GM23338 (cell line): ENCODE data around the gene EIF3A. TPM values are rescaled to one million over a fixed set of nuclear protein-coding genes. Genes with fewer than 3 reads are reported as not detected.

Experiments
- ATAC-seq: fragments of 200-7000 bp; cut with Tn5 transposase; 3 replicates; pipeline ENCODE4 v1.9.1; 2020
- DNase-seq: peaks from one replicate; pipeline ENCODE4 v3.0.0-alpha.2; 2015; ENCODE audit warnings: low spot score
- H2AFZ ChIP-seq: fragments of 200-600 bp; sonication (generic); 2 replicates; pipeline ENCODE4 v1.8.0; 2016; ENCODE audit warnings: antibody characterized with exemption, mild to moderate bottlenecking, moderate library complexity
- H3F3A ChIP-seq: fragments of 200-600 bp; sonication (generic); replicated peaks from 2 replicates; pipeline ENCODE4 v1.8.0; 2017; ENCODE audit warnings: antibody characterized with exemption, mixed run types, low read depth
- H3K27ac ChIP-seq: fragments of 200-600 bp; sonication (generic); 2 replicates; pipeline ENCODE4 v1.6.1; 2016; ENCODE audit warnings: low read depth
- H3K27me3 ChIP-seq: fragments of 200-600 bp; sonication (generic); 2 replicates; pipeline ENCODE4 v1.8.0; 2016; ENCODE audit warnings: mild to moderate bottlenecking, mixed run types, moderate library complexity; ENCODE audit not compliant: insufficient read depth
- H3K36me3 ChIP-seq: fragments of 200-600 bp; sonication (generic); 2 replicates; pipeline ENCODE4 v1.8.0; 2016; ENCODE audit warnings: mild to moderate bottlenecking; ENCODE audit not compliant: insufficient read depth
- H3K4me1 ChIP-seq: fragments of 200-600 bp; sonication (generic); 2 replicates; pipeline ENCODE4 v1.8.0; 2016; ENCODE audit warnings: mild to moderate bottlenecking, moderate library complexity; ENCODE audit not compliant: insufficient read depth
- H3K4me2 ChIP-seq: fragments of 200-600 bp; sonication (generic); 2 replicates; pipeline ENCODE4 v1.7.1; 2017; ENCODE audit warnings: mixed run types
- H3K4me3 ChIP-seq: fragments of 200-600 bp; sonication (generic); 2 replicates; pipeline ENCODE4 v1.6.1; 2016; ENCODE audit warnings: mixed run types
- H3K79me2 ChIP-seq: fragments of 200-600 bp; sonication (generic); replicated peaks from 2 replicates; pipeline ENCODE4 v1.8.0; 2017; ENCODE audit warnings: mild to moderate bottlenecking; ENCODE audit not compliant: insufficient read depth
- H3K9me2 ChIP-seq: fragments of 200-600 bp; sonication (generic); 2 replicates; pipeline ENCODE4 v1.8.0; 2017; ENCODE audit not compliant: insufficient read depth
- H4K20me1 ChIP-seq: fragments of 200-600 bp; sonication (generic); replicated peaks from 2 replicates; pipeline ENCODE4 v1.8.0; 2017; ENCODE audit warnings: mild to moderate bottlenecking; ENCODE audit not compliant: insufficient read depth
- H3K27ac Mint-ChIP-seq: 2 replicates; pipeline ENCODE4 v1.8.0; 2020; ENCODE audit warnings: inconsistent platforms, mild to moderate bottlenecking, moderate library complexity, mixed read lengths
- H3K27me3 Mint-ChIP-seq: 3 replicates; pipeline ENCODE4 v1.8.0; 2022; ENCODE audit warnings: low read depth, mild to moderate bottlenecking, moderate library complexity, mixed read lengths, inconsistent platforms; ENCODE audit not compliant: insufficient read depth, poor library complexity
- H3K36me3 Mint-ChIP-seq: 3 replicates; pipeline ENCODE4 v1.8.0; 2021; ENCODE audit warnings: low read depth, mild to moderate bottlenecking, inconsistent platforms, moderate library complexity, mixed read lengths
- H3K4me1 Mint-ChIP-seq: 3 replicates; pipeline ENCODE4 v1.8.0; 2020; ENCODE audit warnings: mild to moderate bottlenecking, inconsistent platforms, mixed read lengths
- H3K4me3 Mint-ChIP-seq: 3 replicates; pipeline ENCODE4 v1.8.0; 2021; ENCODE audit warnings: moderate library complexity, mild to moderate bottlenecking, inconsistent platforms, mixed read lengths
- H3K9me3 Mint-ChIP-seq: 3 replicates; pipeline ENCODE4 v1.8.0; 2020; ENCODE audit warnings: moderate library complexity, mild to moderate bottlenecking, inconsistent platforms, mixed read lengths
- CREB1 ChIP-seq: fragments of 250-450 bp; sonication (Bioruptor Pico); IDR thresholded peaks from 2 replicates; pipeline ENCODE4 v1.5.0; 2020; ENCODE audit warnings: low read depth, mild to moderate bottlenecking, moderate library complexity
- CTCF ChIP-seq, 2 experiments: fragments of 200-600 bp in 1 of 2; sonication (generic) in 1 of 2; conservative IDR thresholded peaks; 2 replicates each; pipeline versions ENCODE4 v1.5.1 to v1.6.1; 2016 to 2017; ENCODE audit warnings: antibody characterized with exemption in 2 of 2, low read depth in 2 of 2, mild to moderate bottlenecking in 2 of 2, moderate library complexity in 1 of 2
- ETS1 ChIP-seq: IDR thresholded peaks from 2 replicates; pipeline ENCODE4 v1.6.1; 2016; ENCODE audit warnings: antibody characterized with exemption
- EZH2 ChIP-seq: fragments of 200-600 bp; sonication (generic); IDR thresholded peaks from one replicate; pipeline ENCODE4 v1.8.0; 2017; ENCODE audit warnings: antibody characterized with exemption, mild to moderate bottlenecking, low read depth; ENCODE audit not compliant: unreplicated experiment
- EZH2phosphoT487 ChIP-seq: fragments of 200-600 bp; sonication (generic); IDR thresholded peaks from one replicate; pipeline ENCODE4 v1.8.1; 2018; ENCODE audit warnings: antibody characterized with exemption; ENCODE audit not compliant: unreplicated experiment
- JUNB ChIP-seq: IDR thresholded peaks from one replicate; pipeline ENCODE4 v1.6.1; 2016; ENCODE audit warnings: antibody characterized with exemption; ENCODE audit not compliant: unreplicated experiment
- NANOG ChIP-seq: IDR thresholded peaks from 2 replicates; pipeline ENCODE4 v1.6.1; 2016; ENCODE audit warnings: antibody characterized with exemption, borderline replicate concordance
- POLR2AphosphoS5 ChIP-seq: IDR thresholded peaks from 2 replicates; pipeline ENCODE4 v1.6.1; 2016; ENCODE audit warnings: antibody characterized with exemption, low read depth
- REST ChIP-seq: IDR thresholded peaks from one replicate; pipeline ENCODE4 v1.6.1; 2018; ENCODE audit warnings: antibody characterized with exemption; ENCODE audit not compliant: unreplicated experiment
- STAT1 ChIP-seq: IDR thresholded peaks from one replicate; pipeline ENCODE4 v1.6.1; 2016; ENCODE audit warnings: antibody characterized with exemption; ENCODE audit not compliant: unreplicated experiment
- ZNF114 ChIP-seq: fragments of 250-450 bp; sonication (Bioruptor Pico); IDR thresholded peaks from 2 replicates; pipeline ENCODE4 v1.5.0; 2020; ENCODE audit warnings: mild to moderate bottlenecking, moderate library complexity
- ZNF331 ChIP-seq: fragments of 250-450 bp; sonication (Bioruptor Pico); IDR thresholded peaks from 2 replicates; pipeline ENCODE4 v1.5.0; 2020; ENCODE audit warnings: low read depth, mild to moderate bottlenecking, moderate library complexity
- ZNF462 ChIP-seq: fragments of 250-450 bp; sonication (Bioruptor Pico); IDR thresholded peaks from 2 replicates; pipeline ENCODE4 v1.5.0; 2020; ENCODE audit warnings: mild to moderate bottlenecking, moderate library complexity
- polyA plus RNA-seq: library from polyadenylated mRNA; unstranded; fragments of >200 nt; fragmentation: Nextera tagmentation; extraction: Ambion mirVana; gene quantifications from 2 replicates; pipeline ENCODE4 v1.2.1, GENCODE V29; 2016
- total RNA-seq: library from RNA; depleted of rRNA; stranded (reverse); fragments of >200 nt; shearing (Covaris generic); gene quantifications from 2 replicates; pipeline ENCODE4 v1.2.3, GENCODE V29; 2014

The EIF3A gene
- total and polyA plus RNA-seq, 2 experiments from 2014 or later: 152 to 170 TPM

- Histone ChIP-seq H3K27ac (no peak overlapping the region), H3K4me1 (no peaks in the 10 kb centered on the region), H3K4me2 (no peak overlapping the region), H3K36me3 (peaks cover 30% of the 10 kb centered on the region), H3K27me3 (no peaks in the 10 kb centered on the region), H3F3A (no peaks in the 10 kb centered on the region), H4K20me1 (0 out of 2 replicates have a peak, but pooled peaks cover 7% of the 10 kb centered on the region), H3K9me2 (no peaks in the 10 kb centered on the region), H3K4me3 (no peak overlapping the region), H3K79me2 (no peaks in the 10 kb centered on the region), H2AFZ (no peak overlapping the region)
- DNase-seq (no peak), ATAC-seq (no peak)
- H3K27ac Mint-ChIP-seq: no peak overlapping the region
- peaks cover 59% of the 10 kb centered on the region for H3K36me3 Mint-ChIP-seq
- TF ChIP-seq CREB1 (CRISPR knock-in tag) (no peak), EZH2 (no peak), CTCF (conservative IDR thresholded peaks at IDR 0.05; ENCODE audit: low read depth in 2 of 2) (no peak), ZNF462 (CRISPR knock-in tag) (no peak), POLR2AphosphoS5 (no peak), REST (no peak), STAT1 (no peak), EZH2phosphoT487 (no peak), JUNB (no peak), ETS1 (no peak), NANOG (no peak), ZNF114 (CRISPR knock-in tag) (no peak), ZNF331 (CRISPR knock-in tag) (no peak)
- no peaks in the 10 kb centered on the region for H3K27me3 Mint-ChIP-seq
- H3K4me1 Mint-ChIP-seq: no peaks in the 10 kb centered on the region
- no peaks in the 10 kb centered on the region; the same call in 2 of the 3 replicates for H3K9me3 Mint-ChIP-seq
- H3K4me3 Mint-ChIP-seq: no peak overlapping the region
These were observed 45.3 kb upstream of the EIF3A start for GRCh38 chr10:119125942-119126341.
